ENCODE results near the gene TOR1B.
"Not testable (repeated sequence)": the region's sequence is repeated elsewhere in the genome, so short reads cannot be mapped to it uniquely, and the experiment has no call there.

The TOR1B gene

GRCh38 chr9:129776566-129776937 is 26.4 kb upstream of the TOR1B start:
- ATAC-seq (no peak), DNase-seq (no peak)

GRCh38 chr9:129776938-129777768 is 25.8 kb upstream of the TOR1B start:
- ATAC-seq (peak; percentile 89), DNase-seq (peak; percentile 88)

GRCh38 chr9:129777769-129778130 is 25.2 kb upstream of the TOR1B start:
- ATAC-seq: peak; percentile 8
- DNase-seq: peak; percentile 28

- DNase-seq (no peak), ATAC-seq (no peak)
Measured at GRCh38 chr9:129778469-129778868, 24.5 kb upstream of the TOR1B start.

GRCh38 chr9:129779560-129780190 is 23.3 kb upstream of the TOR1B start:
- DNase-seq (no peak), ATAC-seq (no peak)

GRCh38 chr9:129781131-129781530 is 21.9 kb upstream of the TOR1B start:
- peak; percentile 9 for ATAC-seq
- DNase-seq: no peak

- no peak for ATAC-seq
- DNase-seq: no peak
Measured at GRCh38 chr9:129781981-129782380, 21.0 kb upstream of the TOR1B start.

- ATAC-seq: peak; percentile 88
- peak; percentile 78 for DNase-seq
Measured at GRCh38 chr9:129783516-129784361, 19.2 kb upstream of the TOR1B start.

- ATAC-seq, DNase-seq: not testable (repeated sequence)
Measured at GRCh38 chr9:129784970-129785369, 18.0 kb upstream of the TOR1B start.

- no peak for ATAC-seq
- no peak for DNase-seq
Measured at GRCh38 chr9:129785866-129786265, 17.1 kb upstream of the TOR1B start.

GRCh38 chr9:129786481-129786880 is 16.5 kb upstream of the TOR1B start:
- no peak for ATAC-seq

GRCh38 chr9:129794549-129794948 is 8.4 kb upstream of the TOR1B start:
- ATAC-seq: no peak
- no peak for DNase-seq

More at GRCh38 chr9:129786481-129786880, 16.5 kb upstream of the TOR1B start:
- no peak for DNase-seq

- ATAC-seq, DNase-seq: not testable (repeated sequence)
Measured at GRCh38 chr9:129796029-129796428, 7.0 kb upstream of the TOR1B start.

GRCh38 chr9:129798973-129799372 is 4.0 kb upstream of the TOR1B start:
- DNase-seq: no peak
- no peak for ATAC-seq

- ATAC-seq: no peak
Measured at GRCh38 chr9:129801504-129801903, 1.5 kb upstream of the TOR1B start.

GRCh38 chr9:129803676-129804060 is 684 bp downstream of the TOR1B start:
- ATAC-seq: peak; percentile 2
- DNase-seq: no peak

More at GRCh38 chr9:129801504-129801903, 1.5 kb upstream of the TOR1B start:
- DNase-seq: no peak

GRCh38 chr9:129806061-129806460 is 3.1 kb downstream of the TOR1B start:
- no peak for ATAC-seq
- DNase-seq: no peak

GRCh38 chr9:129809346-129809745 is 6.4 kb downstream of the TOR1B start:
- DNase-seq (no peak), ATAC-seq (no peak)

GRCh38 chr9:129810116-129810515 is 7.1 kb downstream of the TOR1B start:
- ATAC-seq (no peak), DNase-seq (no peak)

- no peak for DNase-seq
- ATAC-seq: no peak
Measured at GRCh38 chr9:129810788-129811187, 7.8 kb downstream of the TOR1B start.

- peak; percentile 38 for ATAC-seq
- DNase-seq: no peak
Measured at GRCh38 chr9:129811967-129812363, 9.0 kb downstream of the TOR1B start.

- ATAC-seq (no peak), DNase-seq (no peak)
Measured at GRCh38 chr9:129812385-129812784, 9.4 kb downstream of the TOR1B start.

- no peak for ATAC-seq
- DNase-seq: no peak
Measured at GRCh38 chr9:129813661-129814060, 10.7 kb downstream of the TOR1B start.

Measured in stimulated activated naive CD8-positive, alpha-beta T cell treated with anti-CD3 and anti-CD28 coated beads, Interleukin-15, Interleukin-2, amounts not matched to agents 100 U/mL and 50 U/mL, for 24 hours (primary cell).